ENCODE results near the gene MXD3.

MXD3 gene

DNA sequence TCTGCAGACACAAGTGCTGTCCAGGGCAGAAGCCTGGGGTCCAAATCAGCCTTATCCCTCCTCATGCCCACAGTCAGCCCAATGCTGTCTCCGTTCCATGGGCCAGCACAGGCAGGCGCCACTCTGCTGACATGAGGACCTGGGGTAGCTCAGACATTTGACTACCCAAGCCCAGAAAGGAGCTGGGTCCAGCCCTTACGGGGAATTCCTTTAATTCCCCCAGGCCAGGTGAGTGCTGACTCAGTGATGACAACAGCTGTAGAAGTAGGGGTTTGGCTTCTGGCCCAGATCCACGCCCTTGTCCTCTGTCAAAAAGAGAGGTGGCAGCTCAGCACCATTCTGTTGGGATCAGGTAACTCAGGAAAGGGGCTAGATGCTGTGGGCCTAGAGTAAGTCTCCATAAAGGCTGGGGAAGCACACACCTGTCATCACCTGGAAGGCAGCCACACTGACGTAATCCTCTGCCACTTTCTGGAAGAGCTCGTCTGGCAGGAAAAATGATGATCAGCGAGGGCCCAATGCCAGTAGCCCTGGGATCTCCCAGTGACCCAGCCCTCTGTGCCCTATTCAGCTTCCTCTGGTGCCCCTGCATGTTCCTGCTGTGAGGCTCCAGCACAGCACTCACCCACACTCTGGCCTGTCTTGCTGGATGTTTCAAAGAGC is 10.1 kb downstream of the MXD3 start:
- no peaks in the 10 kb centered on the region for H3K36me3 ChIP-seq (ENCODE audit: insufficient read depth)
- H4K20me1 ChIP-seq (ENCODE audit: insufficient read depth), result no peaks in the 10 kb centered on the region
- TF ChIP-seq, protein P1, sequence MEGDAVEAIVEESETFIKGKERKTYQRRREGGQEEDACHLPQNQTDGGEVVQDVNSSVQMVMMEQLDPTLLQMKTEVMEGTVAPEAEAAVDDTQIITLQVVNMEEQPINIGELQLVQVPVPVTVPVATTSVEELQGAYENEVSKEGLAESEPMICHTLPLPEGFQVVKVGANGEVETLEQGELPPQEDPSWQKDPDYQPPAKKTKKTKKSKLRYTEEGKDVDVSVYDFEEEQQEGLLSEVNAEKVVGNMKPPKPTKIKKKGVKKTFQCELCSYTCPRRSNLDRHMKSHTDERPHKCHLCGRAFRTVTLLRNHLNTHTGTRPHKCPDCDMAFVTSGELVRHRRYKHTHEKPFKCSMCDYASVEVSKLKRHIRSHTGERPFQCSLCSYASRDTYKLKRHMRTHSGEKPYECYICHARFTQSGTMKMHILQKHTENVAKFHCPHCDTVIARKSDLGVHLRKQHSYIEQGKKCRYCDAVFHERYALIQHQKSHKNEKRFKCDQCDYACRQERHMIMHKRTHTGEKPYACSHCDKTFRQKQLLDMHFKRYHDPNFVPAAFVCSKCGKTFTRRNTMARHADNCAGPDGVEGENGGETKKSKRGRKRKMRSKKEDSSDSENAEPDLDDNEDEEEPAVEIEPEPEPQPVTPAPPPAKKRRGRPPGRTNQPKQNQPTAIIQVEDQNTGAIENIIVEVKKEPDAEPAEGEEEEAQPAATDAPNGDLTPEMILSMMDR (conservative IDR thresholded peaks at IDR 0.05; ENCODE audit: low read depth, low read length), result no peak
- no peak overlapping the region for H3K4me3 ChIP-seq (IDR thresholded peaks at IDR 0.05; ENCODE audit: insufficient read depth, low read depth, low read length)
- H3K9ac ChIP-seq, result no peak overlapping the region
- H3K79me2 ChIP-seq (ENCODE audit: insufficient read depth, low read depth), result peaks cover 24% of the 10 kb centered on the region
- H3K27ac ChIP-seq, result peak overlapping the region; percentile 12; the same call in 1 of the 2 replicates
- H2AFZ ChIP-seq (ENCODE audit: low read depth), result no peak overlapping the region
- peak overlapping the region; percentile 46; the same call in 1 of the 2 replicates for H3K4me2 ChIP-seq
- no peaks in the 10 kb centered on the region for H3K27me3 ChIP-seq (ENCODE audit: insufficient read depth, low read depth)
- H3K4me1 ChIP-seq (ENCODE audit: low read depth, poor library complexity, severe bottlenecking), result peaks cover 42% of the 10 kb centered on the region

DNA sequence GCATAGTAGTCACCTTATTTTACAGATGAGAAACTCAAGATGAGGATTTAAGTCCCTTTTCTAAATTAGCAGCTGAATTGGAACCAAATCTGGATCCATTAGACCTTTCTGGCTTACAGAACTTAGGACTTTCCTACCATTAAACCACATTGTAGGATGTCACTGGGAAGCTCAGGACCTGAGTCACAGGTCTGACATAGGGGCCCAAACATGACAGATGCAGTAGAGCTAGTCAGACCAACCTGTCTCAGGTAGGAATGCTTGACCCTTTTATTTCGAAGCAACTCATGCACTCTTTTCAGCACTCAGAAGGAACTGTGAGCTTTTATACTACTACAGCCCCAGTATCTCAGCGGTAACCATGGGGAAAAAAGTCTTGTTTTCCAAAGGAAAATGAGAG is 10.7 kb downstream of the MXD3 start:
- Histone ChIP-seq H3K4me1 (ENCODE audit: low read depth, poor library complexity, severe bottlenecking) (peaks cover 42% of the 10 kb centered on the region), H2AFZ (ENCODE audit: low read depth) (no peak overlapping the region), H3K4me2 (peak overlapping the region; percentile 46), H3K27me3 (ENCODE audit: insufficient read depth, low read depth) (no peaks in the 10 kb centered on the region), H3K27ac (peak overlapping the region; percentile 12; the same call in 1 of the 2 replicates), H4K20me1 (ENCODE audit: insufficient read depth) (no peaks in the 10 kb centered on the region), H3K9ac (no peak overlapping the region), H3K36me3 (ENCODE audit: insufficient read depth) (no peaks in the 10 kb centered on the region), H3K79me2 (ENCODE audit: insufficient read depth, low read depth) (peaks cover 21% of the 10 kb centered on the region), H3K4me3 (IDR thresholded peaks at IDR 0.05; ENCODE audit: insufficient read depth, low read depth, low read length) (no peak overlapping the region)
- TF ChIP-seq, protein P1 (conservative IDR thresholded peaks at IDR 0.05; ENCODE audit: low read depth, low read length), result no peak

DNA sequence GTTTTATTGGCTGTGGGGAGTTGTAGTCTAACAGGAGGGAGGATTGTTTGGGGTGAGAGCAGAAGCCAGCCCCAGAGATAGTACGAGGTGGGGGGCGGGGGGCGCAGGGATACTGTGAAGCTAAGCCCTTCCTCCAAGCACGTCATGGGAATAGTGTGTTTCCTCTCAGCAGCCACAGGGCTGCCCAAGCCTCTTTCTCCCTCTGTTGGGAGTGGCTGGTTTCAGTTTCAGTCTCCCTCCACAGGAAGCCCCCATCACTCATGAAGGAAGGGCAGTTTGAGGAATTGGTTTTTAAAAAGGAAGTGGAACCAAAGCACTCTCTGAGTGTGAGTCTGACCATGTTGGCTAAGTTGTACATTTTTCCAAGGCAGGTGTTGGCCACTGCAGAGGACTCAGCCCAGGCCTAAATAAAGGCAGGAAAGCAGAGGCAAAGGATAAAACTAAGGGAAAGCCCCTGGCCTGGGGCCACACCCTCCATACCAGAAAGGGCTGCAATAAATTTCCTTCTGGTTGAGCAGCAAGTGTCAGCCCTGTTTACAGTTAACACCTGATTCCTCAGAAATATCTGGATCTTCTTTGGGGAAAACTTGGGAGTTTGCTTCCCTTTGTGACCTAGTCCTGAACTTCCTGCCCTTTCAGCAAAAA is 11.3 kb downstream of the MXD3 start:
- peaks cover 36% of the 10 kb centered on the region for H3K4me1 ChIP-seq (ENCODE audit: low read depth, poor library complexity, severe bottlenecking)
- no peaks in the 10 kb centered on the region for H3K36me3 ChIP-seq (ENCODE audit: insufficient read depth)
- H3K4me3 ChIP-seq (IDR thresholded peaks at IDR 0.05; ENCODE audit: insufficient read depth, low read depth, low read length), result no peak overlapping the region
- H3K79me2 ChIP-seq (ENCODE audit: insufficient read depth, low read depth), result peaks cover 15% of the 10 kb centered on the region
- H3K4me2 ChIP-seq, result peak overlapping the region; percentile 46
- no peak overlapping the region for H2AFZ ChIP-seq (ENCODE audit: low read depth)
- peak overlapping the region; percentile 12; the same call in 1 of the 2 replicates for H3K27ac ChIP-seq
- H3K27me3 ChIP-seq (ENCODE audit: insufficient read depth, low read depth), result no peaks in the 10 kb centered on the region
- no peaks in the 10 kb centered on the region for H4K20me1 ChIP-seq (ENCODE audit: insufficient read depth)
- TF ChIP-seq, protein P1 (conservative IDR thresholded peaks at IDR 0.05; ENCODE audit: low read depth, low read length), result no peak
- no peak overlapping the region for H3K9ac ChIP-seq

DNA sequence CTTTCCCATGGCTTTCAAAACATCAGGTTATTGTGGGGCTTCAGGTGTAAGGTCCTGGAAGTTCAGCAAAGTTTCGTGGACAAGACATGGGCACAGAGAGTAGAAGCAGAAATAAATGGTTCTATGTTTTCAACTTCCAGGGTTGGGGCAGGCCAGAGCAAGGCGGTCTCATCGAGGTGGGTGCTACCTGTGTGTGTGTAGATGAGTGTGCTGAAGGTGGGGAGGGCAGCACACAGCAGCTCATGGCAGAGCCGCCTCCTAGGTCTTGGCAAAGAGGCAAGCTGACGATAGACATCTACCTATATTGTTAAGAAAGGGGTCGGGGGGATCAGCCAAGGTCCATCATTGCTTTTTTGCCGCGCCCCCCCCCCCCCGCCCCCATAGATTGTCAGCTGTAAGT is 12.0 kb downstream of the MXD3 start:
- peaks cover 8% of the 10 kb centered on the region; the same call in 1 of the 2 replicates for H3K79me2 ChIP-seq (ENCODE audit: insufficient read depth, low read depth)
- H2AFZ ChIP-seq (ENCODE audit: low read depth), result no peak overlapping the region
- TF ChIP-seq, protein P1 (conservative IDR thresholded peaks at IDR 0.05; ENCODE audit: low read depth, low read length), result no peak
- no peak overlapping the region for H3K4me3 ChIP-seq (IDR thresholded peaks at IDR 0.05; ENCODE audit: insufficient read depth, low read depth, low read length)
- H3K4me1 ChIP-seq (ENCODE audit: low read depth, poor library complexity, severe bottlenecking), result peaks cover 31% of the 10 kb centered on the region
- no peak overlapping the region for H3K4me2 ChIP-seq
- no peak overlapping the region for H3K27ac ChIP-seq
- no peaks in the 10 kb centered on the region for H4K20me1 ChIP-seq (ENCODE audit: insufficient read depth)
- H3K36me3 ChIP-seq (ENCODE audit: insufficient read depth), result no peaks in the 10 kb centered on the region
- H3K27me3 ChIP-seq (ENCODE audit: insufficient read depth, low read depth), result no peaks in the 10 kb centered on the region
- H3K9ac ChIP-seq, result no peak overlapping the region

All from KMS-11 (cell line).